ENCODE results near the gene S100A16. TPM values are rescaled to one million over a fixed set of nuclear protein-coding genes. Genes with fewer than 3 reads are reported as not detected.

S100A16 gene
- total and polyA plus RNA-seq, 9 of the 15 experiments (the other 6 are each of a cell fraction or from before 2014, with no cell fraction given), result 1.6 to 6.9 (median 4.3) TPM

- TF ChIP-seq ZNF444 (CRISPR knock-in tag; IDR thresholded peaks at IDR 0.05) (no peak), ZNF175 (CRISPR knock-in tag; IDR thresholded peaks at IDR 0.05; ENCODE audit: low read depth) (no peak), HNRNPH1 (optimal IDR thresholded peaks at IDR 0.05; ENCODE audit: low read depth, low read length) (no peak), ARID1B (IDR thresholded peaks at IDR 0.05) (peak; percentile 31; the same call in 1 of the 2 replicates), BCOR (IDR thresholded peaks at IDR 0.05) (peak; percentile 85), SMARCA5 (IDR thresholded peaks at IDR 0.05) (peak; percentile 87; the same call in 1 of the 2 replicates), EGR1 (conservative IDR thresholded peaks at IDR 0.05) (no peak), SOX6 (IDR thresholded peaks at IDR 0.05) (no peak), BRD9 (IDR thresholded peaks at IDR 0.05; ENCODE audit: low read depth, partially characterized antibody) (peak; percentile 39), SMAD4 (CRISPR knock-in tag; conservative IDR thresholded peaks at IDR 0.05) (no peak), CTCFL (IDR thresholded peaks at IDR 0.05; ENCODE audit: borderline replicate concordance, insufficient read depth, low read depth, low read length, poor library complexity, severe bottlenecking) (no peak), HNRNPUL1 (IDR thresholded peaks at IDR 0.05; ENCODE audit: low read length) (no peak), KDM1A (IDR thresholded peaks at IDR 0.05) (0 out of 4 replicates have a peak, but pooled peaks of 1 of the 2 experiments have one; percentile 12), PURB (CRISPR knock-in tag; IDR thresholded peaks at IDR 0.05; ENCODE audit: low read depth) (no peak), ZFX (CRISPR knock-in tag; IDR thresholded peaks at IDR 0.05) (no peak), PBX2 (CRISPR knock-in tag; IDR thresholded peaks at IDR 0.05; ENCODE audit: low read depth) (no peak), PBX2 (tag; conservative IDR thresholded peaks at IDR 0.05; ENCODE audit: low read depth) (no peak), SIX5 (IDR thresholded peaks at IDR 0.05; ENCODE audit: borderline replicate concordance in 1 of 2, insufficient read depth in 1 of 2, low read depth in 1 of 2, low read length in 2 of 2) (no peak), FIP1L1 (IDR thresholded peaks at IDR 0.05; ENCODE audit: low read depth, low read length, poor library complexity, severe bottlenecking) (no peak), KAT8 (IDR thresholded peaks at IDR 0.05; ENCODE audit: low read depth) (no peak), ZFPM2 (CRISPR knock-in tag; IDR thresholded peaks at IDR 0.05) (no peak), ZNF121 (CRISPR knock-in tag; conservative IDR thresholded peaks at IDR 0.05) (peak; percentile 98), GABPB2 (CRISPR knock-in tag; conservative IDR thresholded peaks at IDR 0.05) (no peak)
These were observed 20.3 kb upstream of the S100A16 start (continued) for GRCh38 chr1:153633161-153633753.

Data from K562 (cell line).